Vagina (tissue), 2 donors: ENCODE measurements around the gene ADAT1. TPM values are rescaled to one million over a fixed set of nuclear protein-coding genes. Genes with fewer than 3 reads are reported as not detected.

Experiments
- DNase-seq, 2 donors: peaks; one replicate each; pipeline ENCODE4 v3.0.0-alpha.2; 2017; ENCODE audit errors: extremely low spot score in 2 of 2
- H3K27ac ChIP-seq: fragments of 200-600 bp; sonication (generic); one replicate; pipeline ENCODE4 v1.5.1; 2019
- H3K27me3 ChIP-seq: fragments of 200-600 bp; sonication (generic); one replicate; pipeline ENCODE4 v1.5.1; 2019
- H3K36me3 ChIP-seq, 2 donors: fragments of 200-600 bp; sonication (generic); one replicate each; pipeline ENCODE4 v1.5.1; 2017 to 2019
- H3K4me1 ChIP-seq: fragments of 200-600 bp; sonication (generic); one replicate; pipeline ENCODE4 v1.5.1; 2019
- H3K4me3 ChIP-seq, 2 donors: fragments of 200-600 bp; sonication (generic); 1 replicate in 1 of 2; 2 replicates in 1 of 2; pipeline ENCODE4 v1.5.1; 2016 to 2019
- H3K9me3 ChIP-seq: fragments of 200-600 bp; sonication (generic); one replicate; pipeline ENCODE4 v1.5.1; 2019
- POLR2A ChIP-seq, 2 donors: fragments of 450-650 bp; IDR thresholded peaks; one replicate each; pipeline ENCODE4 v1.6.1; 2017; ENCODE audit warnings: antibody characterized with exemption in 2 of 2, mild to moderate bottlenecking in 2 of 2, moderate library complexity in 2 of 2
- POLR2AphosphoS5 ChIP-seq, 2 donors: sonication (generic); formaldehyde crosslinking; IDR thresholded peaks; one replicate each; pipeline ENCODE4 v1.9.0; 2017; ENCODE audit warnings: antibody characterized with exemption in 2 of 2, mild to moderate bottlenecking in 2 of 2, low read depth in 1 of 2; ENCODE audit not compliant: insufficient read depth in 1 of 2
- intact Hi-C: fragments of 100-400 bp; cut with DNase I; formaldehyde crosslinking; loops from one replicate; pipeline ENCODE4 v1.15.1; 2023
- total RNA-seq: library from RNA; depleted of rRNA; stranded (reverse); fragments of >200 nt; gene quantifications from one replicate; pipeline ENCODE4 v1.2.3, GENCODE V29; 2016
- TF ChIP-seq, protein P1 (sequence below), 3 experiments: fragments of 450-650 bp in 2 of 3; fragments of 200-600 bp in 1 of 3; sonication (generic) in 1 of 3; IDR thresholded peaks; one replicate each; pipeline ENCODE4 v1.5.1; 2017 to 2019; ENCODE audit warnings: antibody characterized with exemption in 3 of 3, mild to moderate bottlenecking in 2 of 3, moderate library complexity in 2 of 3

Gene ADAT1
- total RNA-seq, 1 donor from 2014 or later = 44.4 TPM

DNA sequence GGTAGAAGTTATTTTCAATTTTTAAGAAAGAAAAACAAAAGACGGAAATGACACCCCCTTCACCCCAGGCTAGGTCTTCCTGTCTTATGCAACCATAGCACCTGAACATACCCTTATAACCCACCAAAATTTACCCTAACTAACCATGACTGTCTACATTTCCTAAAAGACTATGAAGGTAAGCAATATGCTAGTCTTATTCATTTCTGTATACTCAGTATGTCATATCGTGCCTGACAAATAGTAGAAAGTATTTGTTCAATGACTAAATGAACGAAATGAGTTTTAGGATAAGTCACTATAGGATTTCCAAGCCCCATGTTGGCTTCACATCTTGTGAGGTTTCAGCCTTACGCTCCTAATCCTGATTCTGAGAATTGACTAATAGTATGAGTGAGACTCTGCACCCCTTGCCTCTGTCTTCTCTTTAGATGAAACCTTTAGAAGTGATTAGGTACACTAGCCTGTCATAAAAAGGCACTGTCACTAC lies 6.5 kb downstream of the ADAT1 start:
- H3K27ac ChIP-seq = no peak overlapping the region
- H3K9me3 ChIP-seq = no peaks in the 10 kb centered on the region
- DNase-seq = no peak
- no peak overlapping the region for H3K4me3 ChIP-seq
- intact Hi-C loops = no loop called here
- TF ChIP-seq, protein P1, sequence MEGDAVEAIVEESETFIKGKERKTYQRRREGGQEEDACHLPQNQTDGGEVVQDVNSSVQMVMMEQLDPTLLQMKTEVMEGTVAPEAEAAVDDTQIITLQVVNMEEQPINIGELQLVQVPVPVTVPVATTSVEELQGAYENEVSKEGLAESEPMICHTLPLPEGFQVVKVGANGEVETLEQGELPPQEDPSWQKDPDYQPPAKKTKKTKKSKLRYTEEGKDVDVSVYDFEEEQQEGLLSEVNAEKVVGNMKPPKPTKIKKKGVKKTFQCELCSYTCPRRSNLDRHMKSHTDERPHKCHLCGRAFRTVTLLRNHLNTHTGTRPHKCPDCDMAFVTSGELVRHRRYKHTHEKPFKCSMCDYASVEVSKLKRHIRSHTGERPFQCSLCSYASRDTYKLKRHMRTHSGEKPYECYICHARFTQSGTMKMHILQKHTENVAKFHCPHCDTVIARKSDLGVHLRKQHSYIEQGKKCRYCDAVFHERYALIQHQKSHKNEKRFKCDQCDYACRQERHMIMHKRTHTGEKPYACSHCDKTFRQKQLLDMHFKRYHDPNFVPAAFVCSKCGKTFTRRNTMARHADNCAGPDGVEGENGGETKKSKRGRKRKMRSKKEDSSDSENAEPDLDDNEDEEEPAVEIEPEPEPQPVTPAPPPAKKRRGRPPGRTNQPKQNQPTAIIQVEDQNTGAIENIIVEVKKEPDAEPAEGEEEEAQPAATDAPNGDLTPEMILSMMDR (IDR thresholded peaks at IDR 0.05) = no peak
- TF ChIP-seq POLR2A (IDR thresholded peaks at IDR 0.05) = no peak
- TF ChIP-seq POLR2AphosphoS5 (IDR thresholded peaks at IDR 0.05; ENCODE audit: insufficient read depth in 1 of 2, low read depth in 1 of 2) = no peak
- H3K36me3 ChIP-seq = peaks cover 0 to 58% of the 10 kb centered on the region in 2 donors
- H3K4me1 ChIP-seq = peaks cover 12% of the 10 kb centered on the region
- H3K27me3 ChIP-seq = no peaks in the 10 kb centered on the region

DNA sequence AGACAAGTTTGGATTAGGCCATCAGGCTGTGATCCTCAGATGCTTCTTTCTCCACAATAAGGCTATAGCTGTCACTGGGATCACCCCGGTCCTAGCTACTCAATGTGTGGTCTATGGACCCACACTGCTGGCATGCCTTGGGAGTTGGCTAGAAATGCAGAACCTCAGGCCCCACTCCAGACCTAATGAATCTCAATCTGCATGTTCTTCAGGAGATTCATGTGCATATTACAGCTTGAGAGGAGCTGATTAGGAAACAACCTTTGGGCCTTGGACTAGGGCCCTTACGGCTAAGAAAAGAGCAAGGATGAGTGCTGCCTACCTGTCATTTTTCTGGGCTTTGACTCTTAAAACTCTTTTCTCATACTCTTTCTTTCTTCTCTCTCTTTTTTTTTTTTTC lies 7.5 kb downstream of the ADAT1 start:
- H3K4me1 ChIP-seq = peaks cover 2% of the 10 kb centered on the region
- TF ChIP-seq POLR2AphosphoS5 (IDR thresholded peaks at IDR 0.05; ENCODE audit: insufficient read depth in 1 of 2, low read depth in 1 of 2) = no peak
- TF ChIP-seq, protein P1 (IDR thresholded peaks at IDR 0.05) = no peak
- TF ChIP-seq POLR2A (IDR thresholded peaks at IDR 0.05) = no peak
- intact Hi-C loops = no loop called here
- H3K36me3 ChIP-seq = peaks cover 0 to 67% of the 10 kb centered on the region in 2 donors
- H3K4me3 ChIP-seq = no peak overlapping the region
- no peak overlapping the region for H3K27ac ChIP-seq
- H3K9me3 ChIP-seq = no peaks in the 10 kb centered on the region
- no peak for DNase-seq
- H3K27me3 ChIP-seq = no peaks in the 10 kb centered on the region

DNA sequence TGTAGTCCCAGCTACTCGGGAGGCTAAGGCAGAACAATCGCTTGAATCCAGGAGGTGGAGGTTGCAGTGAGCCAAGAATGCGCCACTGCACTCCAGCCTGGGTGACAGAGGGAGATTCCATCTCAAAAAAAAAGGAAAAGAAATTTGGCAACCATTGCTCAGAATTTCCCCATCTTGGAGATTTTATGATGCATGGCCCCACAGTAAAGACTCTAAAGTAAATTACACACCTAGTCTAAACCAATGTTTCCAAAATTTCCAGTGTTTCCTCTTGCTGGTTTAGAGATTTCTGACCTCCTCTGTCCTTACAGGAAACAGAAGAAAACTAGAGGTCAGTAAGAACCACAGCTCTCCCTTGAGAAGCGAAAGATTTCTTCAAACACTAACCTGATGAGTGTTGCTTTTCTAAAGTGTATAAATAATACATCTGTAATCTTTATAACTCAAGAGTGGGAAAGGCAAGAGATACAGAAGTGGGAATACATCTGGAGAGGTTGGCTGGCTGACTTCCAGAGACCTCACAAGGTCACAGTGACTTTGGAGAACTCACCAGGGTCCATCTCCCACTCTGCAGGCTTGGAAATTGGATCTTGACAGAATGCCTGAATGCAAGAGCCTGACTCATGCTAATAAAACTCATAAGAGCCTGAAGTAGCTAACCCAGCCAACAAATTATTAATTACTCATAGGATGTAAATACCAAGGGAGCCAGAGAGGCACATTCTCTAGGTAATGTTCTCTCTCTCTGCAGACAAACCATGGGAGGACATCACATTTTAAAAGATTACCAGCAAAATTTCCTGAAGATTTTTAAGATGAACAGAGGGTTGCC lies 8.8 kb downstream of the ADAT1 start:
- TF ChIP-seq POLR2A (IDR thresholded peaks at IDR 0.05) (no peak), POLR2AphosphoS5 (IDR thresholded peaks at IDR 0.05; ENCODE audit: insufficient read depth in 1 of 2, low read depth in 1 of 2) (no peak)
- TF ChIP-seq, protein P1 (IDR thresholded peaks at IDR 0.05) = no peak
- intact Hi-C loops = no loop called here
- H3K36me3 ChIP-seq = peaks cover 0 to 60% of the 10 kb centered on the region in 2 donors

DNA sequence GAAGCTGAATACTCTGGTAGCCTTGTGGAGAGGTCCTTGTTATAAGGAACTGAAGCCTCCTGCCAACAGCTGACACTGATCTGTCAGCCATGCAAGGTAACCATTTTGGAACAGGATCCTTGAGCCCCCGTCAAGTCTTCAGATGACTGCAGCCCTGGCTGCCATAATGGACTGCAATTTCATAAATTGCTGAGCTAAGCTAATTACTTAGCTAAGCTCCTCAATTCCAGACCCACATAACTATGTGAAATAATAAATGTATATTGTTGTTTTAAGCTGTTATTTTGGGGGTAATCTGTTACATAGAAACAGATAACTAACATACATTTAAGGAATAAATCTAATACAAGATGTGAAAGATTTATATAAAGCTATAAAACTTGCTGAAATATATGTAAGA lies 16.6 kb downstream of the ADAT1 start:
- Histone ChIP-seq H3K4me1 (no peaks in the 10 kb centered on the region), H3K4me3 (no peak overlapping the region), H3K27ac (no peak overlapping the region), H3K9me3 (no peaks in the 10 kb centered on the region), H3K36me3 (peaks cover 0 to 65% of the 10 kb centered on the region in 2 donors), H3K27me3 (no peaks in the 10 kb centered on the region)
- TF ChIP-seq POLR2AphosphoS5 (IDR thresholded peaks at IDR 0.05; ENCODE audit: insufficient read depth in 1 of 2, low read depth in 1 of 2) (no peak), POLR2A (IDR thresholded peaks at IDR 0.05) (no peak)
- DNase-seq = no peak
- intact Hi-C loops = no loop called here

More for the DNA sequence above, 8.8 kb downstream of the ADAT1 start:
- Histone ChIP-seq H3K27me3 (no peaks in the 10 kb centered on the region), H3K9me3 (no peaks in the 10 kb centered on the region), H3K4me3 (no peak overlapping the region), H3K27ac (no peak overlapping the region), H3K4me1 (no peaks in the 10 kb centered on the region)
- no peak for DNase-seq

DNA sequence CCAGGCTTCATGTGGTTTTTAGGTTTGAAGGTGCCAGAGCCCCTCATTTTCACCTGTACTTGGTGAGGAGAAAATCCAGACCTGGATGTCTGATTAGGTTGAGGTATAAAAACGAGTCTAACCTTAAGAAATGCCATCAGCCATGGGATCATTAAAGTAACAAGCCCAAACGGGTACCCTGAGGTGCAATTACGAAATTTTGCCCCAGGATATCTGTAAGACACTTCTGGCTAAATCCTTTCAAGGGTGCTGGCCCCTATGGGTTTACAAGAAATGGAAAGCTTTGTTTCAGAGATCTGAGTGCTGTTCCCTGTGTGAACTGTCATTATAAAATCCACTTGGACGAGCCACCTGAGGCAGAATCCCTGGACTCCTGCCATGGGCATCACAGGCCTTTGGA lies 19.8 kb downstream of the ADAT1 start:
- intact Hi-C loops = no loop called here
- no peaks in the 10 kb centered on the region for H3K9me3 ChIP-seq
- H3K27me3 ChIP-seq = no peaks in the 10 kb centered on the region
- no peaks in the 10 kb centered on the region for H3K4me1 ChIP-seq
- no peak overlapping the region for H3K27ac ChIP-seq
- TF ChIP-seq POLR2A (IDR thresholded peaks at IDR 0.05) (no peak), POLR2AphosphoS5 (IDR thresholded peaks at IDR 0.05; ENCODE audit: insufficient read depth in 1 of 2, low read depth in 1 of 2) (no peak)
- TF ChIP-seq, protein P1 (IDR thresholded peaks at IDR 0.05) = no peak
- H3K4me3 ChIP-seq = no peak overlapping the region
- H3K36me3 ChIP-seq = peaks cover 0 to 67% of the 10 kb centered on the region in 2 donors
- no peak for DNase-seq
